AG04450 (cell line): ENCODE measurements around the gene GPRASP3. TPM values are rescaled to one million over a fixed set of nuclear protein-coding genes. Genes with fewer than 3 reads are reported as not detected.
A peak's percentile ranks its signal among the peaks of the same experiment; 100 is the strongest.

Experiments used
- CTCF ChIA-PET: fragments of 300-600, 350-600 bp; formaldehyde crosslinking; extraction: SDS; loops from one replicate; lab custom pipeline; 2022; ENCODE audit warnings: antibody characterized with exemption, inconsistent platforms; lab: Charles Lee
- POLR2A ChIA-PET: fragments of 350-600 bp; formaldehyde crosslinking; extraction: SDS; loops from one replicate; lab custom pipeline; 2021; ENCODE audit warnings: antibody characterized with exemption, inconsistent platforms; lab: Yijun Ruan, JAX
- DNase-seq: peaks from one replicate; pipeline ENCODE4 v3.0.0-alpha.2; 2011; ENCODE audit warnings: low read depth, low spot score
- H3K27ac ChIP-seq: one replicate; pipeline ENCODE4 v1.5.1; 2012; ENCODE audit warnings: low read depth, low read length, control low read depth
- H3K27me3 ChIP-seq: one replicate; pipeline ENCODE4 v1.6.0; 2012; ENCODE audit warnings: low read length; ENCODE audit not compliant: control insufficient read depth, insufficient read depth
- H3K4me3 ChIP-seq: 2 replicates; pipeline ENCODE4 v1.5.1; 2011; ENCODE audit warnings: mild to moderate bottlenecking, low read depth, low read length, control low read depth
- H3K9me3 ChIP-seq: 2 replicates; pipeline ENCODE4 v1.5.1; 2012; ENCODE audit warnings: low read length; ENCODE audit not compliant: control insufficient read depth, insufficient read depth
- CTCF ChIP-seq: IDR thresholded peaks from 2 replicates; pipeline ENCODE4 v1.5.1; 2011; ENCODE audit warnings: low read depth, low read length, control low read depth, inconsistent platforms
- polyA plus RNA-seq: library from polyadenylated mRNA; depleted of rRNA; stranded (reverse); fragments of >200 nt; gene quantifications from 2 replicates; pipeline ENCODE4 v1.2.3, GENCODE V29; 2011

The GPRASP3 gene
- polyA plus RNA-seq, 1 experiment = 6.9 TPM

- Histone ChIP-seq H3K27ac (no peak overlapping the region), H3K9me3 (no peaks in the 10 kb centered on the region), H3K27me3 (no peaks in the 10 kb centered on the region), H3K4me3 (peak overlapping the region; percentile 64)
- CTCF ChIA-PET = interaction anchor here (0.5 kb wide), 1 partner anchor 467 kb away, joined by 3 read pairs; no protein-coding TSS in a partner anchor
- no peak for TF ChIP-seq CTCF
- DNase-seq = no peak
- POLR2A ChIA-PET = no interaction called here
These were observed 25.5 kb downstream of the GPRASP3 start for GRCh38 chrX:102745857-102746584.

- TF ChIP-seq CTCF = no peak
- Histone ChIP-seq H3K27ac (peak overlapping the region; percentile 22), H3K9me3 (no peaks in the 10 kb centered on the region), H3K27me3 (no peaks in the 10 kb centered on the region), H3K4me3 (no peak overlapping the region)
- DNase-seq = no peak
- POLR2A ChIA-PET = no interaction called here
- CTCF ChIA-PET = no interaction called here
These were observed 44.7 kb downstream of the GPRASP3 start for GRCh38 chrX:102765217-102765616.

GRCh38 chrX:102765809-102766208, 45.3 kb downstream of the GPRASP3 start:
- CTCF ChIA-PET = interaction anchor here (0.8 kb wide), 1 partner anchor 70 kb away, joined by 3 read pairs; no protein-coding TSS in a partner anchor
- POLR2A ChIA-PET = no interaction called here
- Histone ChIP-seq H3K9me3 (no peaks in the 10 kb centered on the region), H3K27me3 (no peaks in the 10 kb centered on the region), H3K27ac (peak overlapping the region; percentile 58), H3K4me3 (no peak overlapping the region)
- no peak for DNase-seq
- no peak for TF ChIP-seq CTCF

- no peaks in the 10 kb centered on the region for H3K9me3 ChIP-seq
- DNase-seq = no peak
- H3K27me3 ChIP-seq = no peaks in the 10 kb centered on the region
- ChIA-PET CTCF (no interaction called here), POLR2A (no interaction called here)
- no peak overlapping the region for H3K27ac ChIP-seq
- H3K4me3 ChIP-seq = no peak overlapping the region
- TF ChIP-seq CTCF = no peak
These were observed 46.7 kb downstream of the GPRASP3 start for GRCh38 chrX:102767287-102767686.

GRCh38 chrX:102768987-102769761, 48.6 kb downstream of the GPRASP3 start:
- CTCF ChIA-PET = no interaction called here
- no peak for TF ChIP-seq CTCF

More at GRCh38 chrX:102768987-102769761, 48.6 kb downstream of the GPRASP3 start:
- POLR2A ChIA-PET = no interaction called here
- H3K4me3 ChIP-seq = peak overlapping the region; percentile 74
- H3K27ac ChIP-seq = peak overlapping the region; percentile 11
- no peaks in the 10 kb centered on the region for H3K27me3 ChIP-seq
- DNase-seq = peak; percentile 65
- no peaks in the 10 kb centered on the region for H3K9me3 ChIP-seq
